ENCODE results near the gene TTC34. TPM values are rescaled to one million over a fixed set of nuclear protein-coding genes. Genes with fewer than 3 reads are reported as not detected.

Gene TTC34
- total RNA-seq, 4 donors from 2014 or later, result 0.04 to 0.19 (median 0.15) TPM; not detected in 1

DNA sequence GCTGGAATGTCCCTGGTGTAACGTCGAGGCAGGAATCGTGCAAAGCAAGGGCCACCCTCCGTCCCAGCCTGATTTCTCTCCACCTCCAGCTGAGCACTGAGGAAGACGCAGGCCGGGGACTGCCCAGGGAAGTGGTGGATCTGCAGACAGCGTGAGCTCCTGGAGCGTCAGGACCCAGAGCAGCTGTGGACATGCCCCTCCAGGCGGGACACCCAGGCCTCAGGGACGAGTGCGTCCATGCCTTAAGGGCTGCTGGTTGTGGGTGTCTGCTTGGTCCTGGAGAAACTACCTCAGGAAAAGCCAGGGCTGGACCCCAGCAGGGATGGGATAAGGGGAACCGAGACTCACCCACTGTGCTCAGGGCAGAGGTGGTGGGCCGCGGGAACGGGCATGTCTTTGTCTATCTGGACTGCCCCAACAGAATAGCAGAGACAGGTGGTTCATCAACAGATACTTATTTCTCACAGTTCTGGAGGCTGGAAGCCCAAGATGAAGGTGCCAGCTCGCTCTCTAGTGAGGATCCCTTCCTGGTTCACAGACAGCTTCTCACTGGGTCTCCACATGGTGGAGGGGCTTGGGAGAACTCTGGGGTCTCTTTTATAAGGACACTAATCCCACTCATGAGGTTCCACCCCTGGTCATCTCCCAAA is 162.9 kb downstream of the TTC34 start:
- DNase-seq, result no peak
- Histone ChIP-seq H3K4me1 (peaks cover 19 to 33% (median 21%) of the 10 kb centered on the region in 3 donors), H3K27ac (no peak overlapping the region), H3K4me3 (no peak overlapping the region), H3K27me3 (peaks cover 0 to 45% (median 0%) of the 10 kb centered on the region in 4 donors), H3K36me3 (no peaks in the 10 kb centered on the region), H3K9me3 (peaks cover 0 to 13% (median 4%) of the 10 kb centered on the region in 3 donors)
- 77 to 82% methylated on average over 10 to 14 of the region's 16 CpGs for WGBS, 2 donors
- TF ChIP-seq CTCF (IDR thresholded peaks at IDR 0.05), result no peak
- intact Hi-C loops (cut with DNase I), result no loop called here

DNA sequence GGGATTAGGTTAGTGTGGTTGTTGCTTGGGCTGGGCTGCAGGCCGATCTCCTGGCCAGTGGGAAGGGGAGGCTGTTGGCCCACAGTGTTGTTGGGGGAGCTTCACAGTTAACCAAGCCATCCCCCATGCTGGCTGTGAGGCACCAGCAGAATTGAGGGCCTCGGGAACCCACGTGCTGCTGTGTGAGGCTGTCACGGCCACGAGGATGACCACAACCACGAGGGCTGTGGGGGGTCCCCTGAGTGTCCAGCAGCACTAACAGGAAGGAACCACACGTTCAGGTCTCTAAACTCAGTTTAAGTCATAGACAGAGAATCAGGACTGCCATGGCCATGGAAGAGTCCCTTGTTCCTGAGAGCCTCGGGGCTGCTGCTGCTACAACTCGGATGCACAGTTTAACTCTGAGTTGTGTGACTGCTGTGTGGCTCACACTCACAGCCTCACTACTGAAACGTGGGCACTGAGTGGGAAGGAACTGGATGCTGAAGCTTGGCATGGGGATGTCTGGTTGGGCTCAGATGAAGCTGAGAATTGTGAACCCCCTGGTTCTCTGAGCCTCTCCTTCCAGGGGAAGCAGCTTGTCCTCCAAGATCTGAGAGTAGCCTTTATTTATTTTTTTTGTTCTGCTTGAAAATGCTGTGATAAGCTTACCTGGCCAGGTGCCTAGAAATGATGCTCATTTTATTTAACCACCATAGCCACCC is 163.9 kb downstream of the TTC34 start:
- Histone ChIP-seq H3K9me3 (peaks cover 0 to 13% (median 4%) of the 10 kb centered on the region in 3 donors), H3K27ac (no peak overlapping the region), H3K4me3 (no peak overlapping the region), H3K4me1 (peaks cover 11 to 23% (median 14%) of the 10 kb centered on the region in 3 donors), H3K36me3 (no peaks in the 10 kb centered on the region), H3K27me3 (peaks cover 0 to 55% (median 0%) of the 10 kb centered on the region in 4 donors)
- DNase-seq, result no peak
- intact Hi-C loops (cut with DNase I), result no loop called here
- TF ChIP-seq POLR2A (IDR thresholded peaks at IDR 0.05) (no peak), CTCF (IDR thresholded peaks at IDR 0.05) (no peak)
- 43% methylated on average over 3 of the region's 10 CpGs; no CpG with 5 or more reads in 1 of the 2 donors for WGBS, 2 donors

GRCh38 chr1:2636733-2637132 is 164.8 kb downstream of the TTC34 start:
- no peak for DNase-seq
- intact Hi-C loops (cut with DNase I), result no loop called here

DNA sequence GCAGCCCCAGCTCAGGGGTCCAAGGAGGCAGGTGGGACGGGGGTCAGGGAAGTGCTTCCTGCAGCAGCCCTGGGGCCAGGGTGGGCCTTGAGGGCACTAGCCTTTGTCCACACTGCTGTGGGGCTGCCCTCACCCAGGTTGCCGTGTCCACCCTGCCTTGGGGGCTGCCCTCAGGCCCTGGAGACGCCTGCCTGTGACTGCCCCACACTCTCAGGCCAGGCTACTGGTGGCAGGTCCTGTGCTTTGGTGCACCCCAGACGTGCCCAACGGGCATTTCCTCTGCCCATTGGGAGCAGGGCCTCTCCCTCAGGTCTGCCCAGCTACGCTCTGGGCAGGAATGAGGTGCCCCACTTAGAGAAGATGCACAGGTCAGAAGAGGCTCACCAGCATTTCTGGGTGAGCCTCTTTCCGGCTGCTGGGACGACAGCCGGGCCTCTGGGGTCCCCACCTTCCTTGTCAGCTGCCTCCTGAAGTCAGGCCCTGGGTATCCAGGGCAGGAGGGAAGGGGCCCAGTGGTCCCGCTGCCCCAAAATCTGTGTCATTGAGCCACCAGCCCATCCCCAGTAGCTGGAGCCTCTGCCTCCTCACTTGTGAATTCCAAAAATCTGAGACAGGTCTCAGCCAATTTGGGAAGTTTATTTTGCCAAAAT is 166.0 kb downstream of the TTC34 start:
- peaks cover 0 to 5% (median 0%) of the 10 kb centered on the region in 3 donors for H3K4me1 ChIP-seq
- TF ChIP-seq CTCF (IDR thresholded peaks at IDR 0.05), result no peak
- no peak for TF ChIP-seq POLR2A (IDR thresholded peaks at IDR 0.05)
- H3K9me3 ChIP-seq, result peaks cover 0 to 13% (median 4%) of the 10 kb centered on the region in 3 donors
- intact Hi-C loops (cut with DNase I), result no loop called here
- H3K36me3 ChIP-seq, result no peaks in the 10 kb centered on the region
- H3K27me3 ChIP-seq, result peaks cover 0 to 76% (median 0%) of the 10 kb centered on the region in 4 donors
- no peak overlapping the region for H3K27ac ChIP-seq
- H3K4me3 ChIP-seq, result no peak overlapping the region
- WGBS, 2 donors, result no CpG with 5 or more reads among the region's 10 CpGs
- DNase-seq, result no peak

More at GRCh38 chr1:2636733-2637132, 164.8 kb downstream of the TTC34 start:
- peaks cover 0 to 13% (median 4%) of the 10 kb centered on the region in 3 donors for H3K9me3 ChIP-seq
- H3K36me3 ChIP-seq, result no peaks in the 10 kb centered on the region
- WGBS, 2 donors, result 42 to 47% methylated on average over 6 of the region's 7 CpGs
- peaks cover 0 to 64% (median 0%) of the 10 kb centered on the region in 4 donors for H3K27me3 ChIP-seq
- no peak overlapping the region for H3K4me3 ChIP-seq
- H3K4me1 ChIP-seq, result peaks cover 3 to 15% (median 5%) of the 10 kb centered on the region in 3 donors
- no peak overlapping the region for H3K27ac ChIP-seq
- no peak for TF ChIP-seq CTCF (IDR thresholded peaks at IDR 0.05)
- no peak for TF ChIP-seq POLR2A (IDR thresholded peaks at IDR 0.05)

Measured in esophagus squamous epithelium (tissue), 5 donors.